Esophagus squamous epithelium (tissue), 4 donors: ENCODE measurements around the gene CHST8.

Experiments used
- CTCF ChIP-seq, 6 experiments: fragments of 450-650 bp in 4 of 6; fragments of 200-600 bp in 2 of 6; sonication (generic) in 2 of 6; IDR thresholded peaks; one replicate each; pipeline ENCODE4 v1.5.1; 2016 to 2019; ENCODE audit warnings: antibody characterized with exemption in 6 of 6, mild to moderate bottlenecking in 4 of 6, moderate library complexity in 4 of 6
- POLR2A ChIP-seq, 4 donors: fragments of 450-650 bp; IDR thresholded peaks; one replicate each; pipeline ENCODE4 v1.6.1; 2017; ENCODE audit warnings: antibody characterized with exemption in 4 of 4, mild to moderate bottlenecking in 4 of 4, moderate library complexity in 3 of 4

DNA sequence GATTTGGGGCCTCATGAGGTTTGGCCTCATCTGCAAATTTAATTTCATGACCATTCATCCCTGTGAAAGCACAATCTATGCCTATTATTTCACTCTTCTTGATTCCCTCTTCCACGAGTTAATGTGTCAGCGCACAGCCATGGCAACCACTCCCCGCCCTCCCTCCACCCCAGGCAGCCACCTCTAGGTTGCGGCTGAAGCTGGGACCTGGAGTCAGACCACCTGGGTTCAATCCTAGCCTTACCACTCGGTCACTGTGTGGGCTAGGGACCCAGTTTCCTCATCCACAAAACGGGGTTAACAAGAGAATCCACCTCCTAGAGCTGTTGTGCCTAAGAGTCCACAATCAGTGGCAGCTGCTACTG is 9.8 kb downstream of the CHST8 start:
- TF ChIP-seq CTCF (IDR thresholded peaks at IDR 0.05) (no peak), POLR2A (IDR thresholded peaks at IDR 0.05) (no peak)
